HG03025 (cell line): ENCODE measurements around the gene CDC37L1.
A peak's percentile ranks its signal among the peaks of the same experiment; 100 is the strongest.

Experiments used
- ATAC-seq: cut with Tn5 transposase; IDR thresholded peaks from one replicate; pipeline ENCODE4 v1.9.1; 2021; ENCODE audit warnings: mild to moderate bottlenecking, moderate library complexity; ENCODE audit not compliant: unreplicated experiment, low FRiP score

Gene CDC37L1

DNA sequence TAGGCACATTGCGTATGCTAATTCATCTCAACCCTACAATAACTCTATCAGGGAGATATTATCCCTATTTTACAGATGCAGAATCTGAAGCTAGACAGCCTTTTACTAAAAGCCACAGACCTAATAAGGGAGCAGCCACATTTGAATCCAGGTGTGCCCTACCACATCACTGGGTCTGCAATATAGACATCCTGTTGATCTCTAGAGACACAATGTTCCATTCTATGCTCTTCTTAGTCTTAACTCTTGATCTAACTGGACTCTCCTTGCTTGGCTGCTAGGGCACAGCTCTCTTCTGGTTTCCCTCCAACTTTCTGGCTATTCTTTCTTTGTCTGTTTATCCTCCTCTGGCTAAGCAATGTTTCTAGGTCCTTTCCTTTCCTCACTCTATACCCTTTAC lies 11.7 kb upstream of the CDC37L1 start:
- no peak for ATAC-seq

DNA sequence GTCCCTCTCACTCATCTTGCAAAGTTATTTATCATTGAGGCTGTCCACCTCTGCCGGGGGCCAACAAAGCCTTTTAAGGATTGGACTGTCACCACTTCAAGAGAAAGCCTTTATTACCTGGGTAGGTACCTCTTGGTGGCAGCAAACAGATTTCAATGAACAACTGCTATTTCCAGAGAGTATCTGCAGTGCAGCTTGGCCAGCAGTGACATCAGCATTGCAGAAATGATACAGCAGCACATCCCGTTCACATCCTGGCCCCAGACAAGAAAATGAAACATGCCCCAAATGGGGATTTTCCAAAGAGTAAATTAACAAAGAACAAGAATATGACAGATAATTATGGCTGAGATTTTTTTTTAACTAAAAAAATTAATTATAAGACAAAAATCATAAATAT lies 10.8 kb upstream of the CDC37L1 start:
- no peak for ATAC-seq

DNA sequence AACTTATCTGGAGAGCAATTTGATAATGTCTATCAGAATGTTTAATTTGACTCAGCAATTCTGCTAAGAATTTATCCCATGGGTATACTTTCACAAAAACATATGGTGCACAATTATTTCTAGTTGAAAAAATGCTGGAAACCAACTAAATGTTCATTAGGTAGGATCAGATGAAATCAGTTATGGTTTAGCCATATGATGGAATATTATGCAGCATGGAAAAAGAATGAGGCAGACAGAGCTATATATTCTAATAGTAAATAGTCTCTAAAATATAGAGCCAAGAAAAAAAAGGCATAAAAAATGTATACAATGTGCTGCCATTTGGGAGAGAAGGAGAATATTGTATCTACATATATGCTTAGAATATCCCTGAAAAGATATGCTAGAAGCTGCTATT lies 9.5 kb upstream of the CDC37L1 start:
- no peak for ATAC-seq

DNA sequence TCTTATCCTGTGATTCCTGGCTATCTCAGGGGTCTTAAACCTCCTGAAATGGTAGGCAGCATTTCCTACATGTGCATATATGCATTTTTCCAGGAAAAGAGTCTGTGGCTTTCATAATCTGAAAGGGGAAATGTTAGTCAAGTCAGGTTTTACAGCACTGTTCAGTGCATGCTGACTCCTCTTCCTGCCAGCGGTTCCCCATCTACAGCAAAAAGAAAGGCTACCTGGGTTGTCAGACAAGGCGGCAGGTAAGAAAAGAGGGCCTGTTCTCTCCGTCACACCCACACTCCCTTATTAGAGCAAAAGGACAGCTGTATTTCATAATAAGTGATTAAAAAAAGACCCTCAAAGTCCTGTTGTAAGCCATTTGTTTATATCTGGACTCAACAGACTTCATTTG lies 8.8 kb upstream of the CDC37L1 start:
- ATAC-seq, result no peak

DNA sequence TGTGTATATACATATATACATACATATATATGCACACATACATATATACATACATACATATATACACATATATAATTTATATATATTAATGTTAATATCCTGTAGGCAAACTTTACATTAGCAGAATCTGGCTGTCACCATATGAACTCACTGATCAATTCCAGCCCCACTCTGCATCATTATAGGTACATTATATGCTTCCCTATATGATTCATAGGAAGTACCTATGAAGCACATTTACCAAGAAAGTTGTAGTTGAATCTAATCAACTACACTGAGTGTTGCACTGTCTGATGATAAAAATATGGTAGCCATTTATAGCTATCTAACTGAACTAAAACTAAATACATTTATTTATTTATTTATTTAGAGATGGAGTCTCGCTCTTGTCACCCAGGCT lies 7.6 kb upstream of the CDC37L1 start:
- ATAC-seq, result no peak

DNA sequence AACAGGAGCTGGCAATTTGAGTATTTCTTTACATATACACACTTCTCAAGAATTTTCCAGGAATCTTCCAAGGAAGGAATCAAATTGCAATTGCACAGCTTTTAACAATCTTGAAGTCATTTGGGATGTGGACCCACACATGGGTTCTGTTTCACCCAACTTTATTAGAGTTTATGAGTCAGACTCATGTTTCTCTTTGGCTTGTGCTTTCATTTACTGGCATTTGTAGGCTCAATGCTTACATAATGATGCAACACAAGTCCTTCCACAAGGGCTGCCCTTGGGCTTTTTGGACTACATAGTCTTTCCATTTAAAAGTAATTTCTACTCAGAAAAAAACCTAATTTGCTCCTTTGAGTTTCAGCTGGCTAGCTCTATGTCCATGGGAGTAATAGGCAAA lies 4.6 kb upstream of the CDC37L1 start:
- ATAC-seq, result no peak

DNA sequence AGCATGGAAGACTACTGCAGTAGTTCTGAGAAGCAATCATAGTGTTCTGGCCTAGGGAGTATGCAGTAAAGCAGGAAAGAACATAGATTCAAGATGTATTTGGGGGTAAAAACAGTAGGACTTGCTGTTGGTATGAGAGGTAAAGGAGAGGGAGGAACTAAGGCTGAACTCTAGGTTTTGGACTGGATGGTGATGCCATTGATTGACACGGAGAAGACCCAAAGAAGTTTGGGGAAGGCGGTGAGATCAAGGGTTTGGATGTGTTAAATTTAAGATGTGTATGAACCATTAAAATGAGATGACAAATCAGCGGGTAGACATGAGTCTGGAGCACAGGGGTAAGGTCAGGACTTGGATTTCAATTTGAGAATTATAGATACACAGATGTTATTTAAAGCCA lies 2.0 kb upstream of the CDC37L1 start:
- ATAC-seq, result no peak

DNA sequence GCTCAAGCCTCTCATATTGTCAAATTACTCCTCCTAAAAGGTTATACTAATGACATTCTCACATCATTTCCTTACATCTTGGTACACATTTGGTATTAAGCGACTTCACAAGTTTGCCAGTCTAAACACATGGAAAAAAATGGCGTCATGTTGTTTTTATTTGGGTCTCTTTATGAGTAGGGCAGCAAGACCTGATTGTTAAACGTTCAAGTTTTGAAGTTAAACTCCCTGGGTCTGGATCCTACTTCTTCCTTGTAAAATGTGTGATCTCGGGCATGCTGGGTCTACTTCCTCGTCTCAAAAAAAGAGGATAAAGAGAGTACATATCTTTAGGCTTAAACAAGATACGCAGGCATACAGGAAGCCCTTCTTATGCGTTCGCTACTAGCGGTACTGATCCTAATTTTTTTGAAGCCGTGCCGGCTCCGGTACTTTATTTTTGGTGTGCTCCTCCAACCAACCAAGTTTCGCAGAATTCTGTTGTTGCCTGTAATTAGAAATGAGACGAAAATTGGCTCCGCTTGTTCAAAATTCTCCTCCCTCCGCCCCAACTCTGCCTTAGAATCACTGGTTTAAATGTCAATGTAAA lies 596 bp upstream of the CDC37L1 start:
- ATAC-seq, result no peak

DNA sequence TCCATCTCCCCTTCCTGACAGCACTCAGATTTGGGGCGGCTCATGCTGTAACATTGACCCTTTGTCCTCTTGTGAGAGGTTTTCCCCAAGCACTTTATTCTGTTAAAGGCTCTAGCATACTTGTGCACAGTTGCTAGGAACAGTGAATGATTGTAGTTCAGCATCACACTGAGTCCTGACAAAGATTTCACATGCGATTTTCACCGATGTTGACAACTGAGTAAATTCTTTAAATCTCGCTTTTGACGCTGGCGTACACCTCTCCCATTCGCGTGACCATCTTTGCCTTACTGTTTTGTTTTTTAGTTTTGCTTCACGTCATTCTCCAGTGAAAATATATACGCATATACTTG lies 780 bp downstream of the CDC37L1 start:
- ATAC-seq, result no peak

DNA sequence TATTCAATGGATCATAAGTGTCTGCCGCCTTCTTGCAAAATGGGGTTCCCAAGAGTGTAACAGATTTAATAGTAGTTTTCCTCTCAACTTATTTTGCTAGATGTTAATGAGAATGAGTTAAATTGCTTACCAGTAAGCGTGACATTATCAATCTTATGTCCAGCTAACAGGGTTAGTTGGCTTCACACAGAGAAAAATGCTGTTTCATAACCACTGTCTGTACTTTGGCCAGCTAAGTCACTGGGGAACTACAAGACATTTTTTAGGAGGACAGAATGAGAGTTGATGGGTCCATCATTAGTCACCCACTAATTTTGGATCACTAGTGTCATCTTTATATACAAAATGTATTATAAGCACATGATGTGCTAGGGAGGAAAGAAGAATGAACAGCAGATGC lies 1.4 kb downstream of the CDC37L1 start:
- no peak for ATAC-seq

DNA sequence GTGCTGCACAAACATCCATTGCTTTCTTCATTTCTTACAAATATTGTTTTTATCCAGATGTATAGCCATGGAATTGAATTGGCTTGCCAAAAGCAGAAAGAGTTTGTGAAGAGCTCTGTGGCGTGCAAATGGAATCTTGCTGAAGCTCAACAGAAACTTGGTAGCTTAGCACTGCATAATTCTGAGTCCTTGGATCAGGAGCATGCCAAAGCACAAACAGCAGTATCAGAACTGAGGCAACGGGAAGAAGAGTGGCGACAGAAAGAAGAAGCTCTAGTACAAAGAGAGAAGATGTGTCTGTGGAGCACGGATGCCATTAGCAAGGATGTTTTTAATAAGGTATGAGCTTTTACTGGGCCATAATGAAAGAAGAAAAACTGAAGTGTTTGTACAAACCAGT lies 5.5 kb downstream of the CDC37L1 start:
- ATAC-seq, result no peak

DNA sequence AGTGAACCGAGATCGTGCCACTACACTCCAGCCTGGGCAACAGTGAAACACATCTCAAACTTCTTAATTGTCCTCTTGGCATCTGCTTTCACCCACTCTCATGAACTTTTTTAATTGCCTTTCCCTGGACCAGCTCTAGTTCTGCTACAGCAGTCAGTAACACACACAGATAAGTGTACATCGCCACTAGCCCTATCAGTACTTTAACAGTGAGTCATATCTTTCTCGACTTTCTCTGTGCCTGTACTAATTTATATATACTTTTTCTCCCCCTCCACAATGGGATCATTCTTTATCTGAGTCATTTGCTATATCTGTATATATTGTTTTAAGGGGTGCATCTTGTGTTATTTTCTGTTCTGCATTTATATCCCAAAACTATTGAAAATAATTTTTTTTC lies 6.7 kb downstream of the CDC37L1 start:
- no peak for ATAC-seq

DNA sequence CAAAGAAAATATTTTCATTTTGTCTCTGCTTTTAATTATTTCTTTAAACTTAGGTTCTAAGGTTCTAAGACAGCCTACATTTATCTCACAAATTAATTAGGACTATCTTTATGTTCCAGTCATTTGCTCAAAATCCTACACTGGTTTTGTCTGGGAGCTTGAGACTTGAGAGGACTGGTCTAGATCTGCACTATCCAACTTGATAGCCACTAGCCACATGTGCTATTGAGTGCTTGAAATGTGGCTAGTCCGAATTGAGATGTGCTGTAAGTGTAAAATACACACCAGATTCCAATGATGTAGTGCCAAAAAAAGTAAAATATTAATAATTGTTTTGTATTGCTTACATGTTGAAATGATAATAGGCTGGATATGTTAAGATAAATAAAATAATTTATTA lies 7.2 kb downstream of the CDC37L1 start:
- ATAC-seq, result no peak

DNA sequence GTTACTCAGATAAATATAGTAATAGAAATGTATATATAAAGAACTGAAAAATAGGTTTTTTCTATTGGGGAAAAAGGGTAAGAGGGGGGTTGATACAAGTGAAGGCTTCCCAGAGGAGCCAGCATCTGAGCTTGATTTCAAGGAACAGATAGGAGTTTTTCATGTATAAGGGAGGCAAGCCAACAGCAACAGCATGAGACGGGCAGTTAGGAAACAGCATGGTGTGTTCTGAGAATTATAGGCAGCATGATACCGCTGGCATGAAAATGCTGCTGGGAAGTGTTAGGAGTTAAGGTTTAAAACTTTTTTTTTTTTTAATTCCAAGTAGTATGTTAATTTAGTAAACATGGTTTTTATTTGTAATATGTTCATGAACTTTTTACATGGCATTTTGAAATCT lies 9.7 kb downstream of the CDC37L1 start:
- ATAC-seq, result no peak

DNA sequence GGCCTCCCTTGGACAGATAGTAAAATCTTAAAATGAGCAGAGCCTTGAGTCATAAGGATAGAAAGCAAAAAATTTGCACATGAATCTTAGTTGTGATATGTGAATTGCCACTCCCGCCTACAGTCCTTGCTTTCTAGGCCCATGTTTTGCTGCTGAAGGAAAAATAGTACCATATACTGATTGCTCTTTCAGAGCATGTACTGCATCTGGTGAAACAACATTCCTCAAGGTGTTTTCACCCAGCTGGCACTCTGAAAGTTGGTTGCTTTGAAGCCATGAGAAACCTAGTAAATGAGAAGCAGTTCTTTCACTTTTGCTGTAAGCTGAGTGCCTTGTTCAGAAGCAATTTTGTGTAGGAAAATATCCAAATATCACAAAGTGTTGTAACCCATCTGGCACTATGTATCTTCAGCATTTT lies 10.3 kb downstream of the CDC37L1 start:
- ATAC-seq, result peak; percentile 72

DNA sequence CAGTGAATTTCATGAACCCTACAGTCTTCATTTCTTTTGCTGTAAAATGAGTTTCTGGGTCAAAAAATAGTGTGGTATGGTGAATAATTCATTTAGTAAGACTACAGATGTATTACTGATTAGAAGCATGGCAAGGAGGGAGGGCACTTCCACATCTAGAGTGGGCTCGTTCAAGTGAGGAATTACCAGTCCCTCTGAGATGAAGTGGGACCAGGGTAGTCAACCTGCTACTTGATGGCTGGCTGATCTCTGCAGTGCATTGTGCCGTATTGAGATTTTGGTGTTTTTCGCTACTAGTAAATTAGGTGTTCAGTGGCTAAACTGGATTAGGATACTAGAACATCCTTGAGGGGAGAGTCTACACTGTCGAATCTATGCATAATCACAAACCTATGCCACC lies 10.8 kb downstream of the CDC37L1 start:
- peak; percentile 60 for ATAC-seq

DNA sequence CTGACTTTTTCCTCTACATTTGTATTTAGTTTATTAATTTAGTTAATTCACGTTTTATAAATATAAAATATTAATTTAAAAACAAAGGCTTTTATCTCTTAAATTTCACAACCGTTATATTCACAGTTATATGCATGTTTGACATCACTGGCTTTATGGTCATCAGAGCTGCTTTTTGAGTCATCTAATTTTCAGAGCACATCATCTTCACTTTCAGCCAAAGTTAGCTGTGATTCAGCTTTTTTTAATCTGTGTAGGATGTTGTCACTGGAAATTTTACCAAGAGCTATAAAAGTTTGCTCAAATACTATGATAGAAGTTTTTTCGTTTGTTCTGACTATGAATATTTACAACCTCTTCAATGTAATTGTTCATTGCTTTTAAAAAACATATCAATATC lies 12.4 kb downstream of the CDC37L1 start:
- ATAC-seq, result no peak

DNA sequence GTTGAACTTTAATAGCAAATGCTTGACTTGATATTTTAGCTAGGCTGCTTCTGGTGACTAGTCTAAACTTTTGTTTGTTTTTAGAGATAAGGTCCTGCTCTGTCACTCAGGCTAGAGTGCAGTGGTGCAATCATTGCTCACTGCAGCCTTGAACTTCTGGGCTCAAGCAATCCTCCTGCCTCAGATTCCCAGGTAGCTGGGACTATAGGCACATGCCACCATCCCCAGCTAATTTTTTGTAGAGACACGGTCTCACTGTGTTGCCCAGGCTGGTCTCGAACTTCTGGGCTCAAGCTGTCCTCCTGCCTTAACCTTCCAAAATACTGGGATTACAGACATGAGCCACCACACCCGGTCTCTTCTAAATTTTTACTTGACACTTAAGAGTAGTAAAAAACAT lies 20.7 kb downstream of the CDC37L1 start:
- ATAC-seq, result no peak

DNA sequence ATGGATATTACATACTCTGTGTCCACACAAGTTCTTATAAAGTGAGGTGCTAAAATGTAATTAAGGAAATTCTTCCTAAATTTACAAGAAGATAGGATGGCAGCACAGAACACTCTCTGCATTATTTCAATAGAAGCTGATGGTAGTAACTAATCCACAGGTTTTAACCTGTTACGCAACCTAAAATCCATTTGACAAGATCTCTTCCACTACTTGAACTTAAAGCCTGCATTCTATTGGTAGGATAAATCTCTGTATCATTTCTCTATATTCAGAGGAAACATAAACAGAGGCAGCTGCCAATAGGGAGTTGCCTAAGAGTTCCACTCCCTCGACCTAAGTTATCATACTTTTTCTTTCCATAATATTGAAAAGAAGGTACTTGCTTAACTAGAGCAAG lies 21.6 kb downstream of the CDC37L1 start:
- ATAC-seq, result no peak

DNA sequence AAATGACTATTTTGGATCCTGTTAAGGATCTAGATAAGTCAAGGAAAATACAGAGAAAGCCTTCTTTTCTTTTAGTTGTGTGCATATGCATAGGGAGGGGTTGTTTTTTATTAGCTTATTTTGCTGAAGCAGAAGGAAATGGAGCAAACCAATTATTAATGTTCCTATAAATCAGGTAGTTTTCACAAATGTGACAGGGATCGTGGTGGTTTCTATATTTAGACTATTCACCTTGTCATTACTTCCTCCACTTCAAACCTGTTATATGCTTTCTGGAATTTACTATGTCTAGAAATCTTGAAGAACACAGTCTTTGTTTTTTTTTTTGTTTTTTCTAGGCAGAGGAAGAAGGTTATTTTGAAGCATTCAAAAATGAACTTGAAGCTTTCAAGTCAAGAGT lies 22.2 kb downstream of the CDC37L1 start:
- no peak for ATAC-seq

DNA sequence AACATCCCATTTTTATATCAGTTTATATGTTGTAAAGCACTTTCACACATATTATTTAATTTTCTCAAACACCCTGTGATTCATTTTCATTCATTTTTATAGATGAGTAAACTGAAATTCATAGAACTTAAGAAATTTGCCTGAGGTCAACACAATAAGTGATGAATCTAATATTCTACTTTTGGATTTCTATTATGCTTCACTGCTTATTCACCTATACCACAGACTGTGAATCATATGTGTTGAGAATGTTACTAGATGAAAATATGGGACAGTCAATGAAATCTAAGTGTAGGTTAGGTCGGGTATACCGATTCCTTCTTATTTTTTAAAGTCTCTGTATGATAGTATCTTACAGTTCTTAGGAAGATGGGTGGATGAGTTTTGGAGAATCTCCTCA lies 24.8 kb downstream of the CDC37L1 start:
- ATAC-seq, result no peak

DNA sequence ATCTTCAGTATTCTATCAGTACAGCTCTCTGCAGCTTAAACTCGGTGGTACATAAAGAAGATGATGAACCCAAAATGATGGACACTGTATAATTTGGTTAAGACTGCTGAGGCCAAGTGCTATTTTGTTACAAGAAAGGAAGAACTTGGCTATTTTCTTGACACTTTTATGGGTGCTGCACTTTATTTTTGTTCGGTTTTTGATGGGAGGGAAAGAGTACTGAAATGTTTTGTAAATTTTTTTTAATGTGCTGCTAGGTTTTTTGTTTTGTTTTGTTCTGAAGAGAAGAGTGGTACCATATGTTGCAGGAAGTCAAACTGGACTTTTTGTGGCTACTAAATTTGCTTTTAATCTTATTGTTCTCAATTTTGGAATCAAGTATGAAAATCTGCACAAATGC lies 26.7 kb downstream of the CDC37L1 start:
- ATAC-seq, result no peak

DNA sequence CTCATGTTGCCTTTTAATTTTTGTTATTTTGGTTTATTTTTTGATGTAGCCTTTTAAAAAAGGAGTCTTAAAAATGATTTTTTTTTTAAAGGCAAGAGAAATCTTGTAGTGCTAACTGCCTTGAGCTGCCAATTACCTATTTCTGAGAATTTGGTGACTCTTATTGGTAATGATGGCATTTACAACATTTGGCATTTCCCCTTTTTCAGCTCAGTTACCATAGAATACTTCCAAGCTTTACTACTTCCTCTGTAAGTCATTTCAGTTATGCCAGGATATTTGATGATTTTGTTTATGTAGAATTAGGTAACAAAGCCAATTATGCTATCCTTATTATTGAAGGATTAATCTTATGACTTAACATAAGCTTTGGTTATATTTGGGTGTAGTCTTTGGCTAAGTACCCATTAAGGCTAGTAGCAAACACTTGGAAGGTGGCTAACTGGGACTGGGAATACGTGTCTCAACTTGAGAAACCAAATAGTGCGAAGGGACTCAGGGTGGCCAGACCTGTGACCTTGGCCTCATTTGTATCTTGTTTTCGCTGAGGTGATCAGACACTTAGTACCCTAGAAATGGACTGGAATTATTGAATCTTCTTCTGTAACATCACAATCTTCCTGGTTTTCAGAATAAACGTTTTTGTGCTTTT lies 27.7 kb downstream of the CDC37L1 start:
- ATAC-seq, result no peak
